ENCODE data around the gene ZDHHC18. TPM values are rescaled to one million over a fixed set of nuclear protein-coding genes. Genes with fewer than 3 reads are reported as not detected.

Gene ZDHHC18
- total and polyA plus RNA-seq, 5 donors: 11.8 to 14.4 (median 12.6) TPM

Other genes with a start within 250 kb of the ZDHHC18 start
- gene ARID1A, start 130.7 kb upstream of the ZDHHC18 start, total RNA-seq: 10 to 100 TPM; 33.1 to 45.3 (median 40.0) TPM
- 15.7 TPM for gene ARID1A, start 130.7 kb upstream of the ZDHHC18 start, polyA plus RNA-seq
- gene PIGV, start 38.7 kb upstream of the ZDHHC18 start, total RNA-seq: 1 to 10 TPM; 5.2 to 7.3 (median 5.9) TPM
- gene PIGV, start 38.7 kb upstream of the ZDHHC18 start, polyA plus RNA-seq: 3.9 TPM
- under 1 TPM in 2 of 4 donors, not detected in 2; 0.23 to 0.24 TPM for gene SFN, start 36.5 kb downstream of the ZDHHC18 start, total RNA-seq
- 0.20 TPM for gene SFN, start 36.5 kb downstream of the ZDHHC18 start, polyA plus RNA-seq
- 10 to 100 TPM; 14.8 to 18.4 (median 15.8) TPM for gene GPN2, start 63.6 kb downstream of the ZDHHC18 start, total RNA-seq
- 10.4 TPM for gene GPN2, start 63.6 kb downstream of the ZDHHC18 start, polyA plus RNA-seq
- 10 to 100 TPM in 2 of 4 donors, 1 to 10 TPM in 2; 7.9 to 11.7 (median 9.8) TPM for gene GPATCH3, start 73.8 kb downstream of the ZDHHC18 start, total RNA-seq
- 6.0 TPM for gene GPATCH3, start 73.8 kb downstream of the ZDHHC18 start, polyA plus RNA-seq
- gene NR0B2, start 87.3 kb downstream of the ZDHHC18 start, total RNA-seq: 1 to 10 TPM; 4.2 to 9.6 (median 6.4) TPM
- gene NR0B2, start 87.3 kb downstream of the ZDHHC18 start, polyA plus RNA-seq: 9.6 TPM
- 10 to 100 TPM; 71.7 to 89.1 (median 76.4) TPM for gene NUDC, start 95.1 kb downstream of the ZDHHC18 start, total RNA-seq
- 83.0 TPM for gene NUDC, start 95.1 kb downstream of the ZDHHC18 start, polyA plus RNA-seq
- 1 to 10 TPM in 1 of 4 donors, under 1 TPM in 3; 0.19 to 1.2 (median 0.88) TPM for gene KDF1, start 133.8 kb downstream of the ZDHHC18 start, total RNA-seq
- 0.54 TPM for gene KDF1, start 133.8 kb downstream of the ZDHHC18 start, polyA plus RNA-seq
- gene TRNP1, start 167.0 kb downstream of the ZDHHC18 start, total RNA-seq: 10 to 100 TPM; 45.9 to 52.4 (median 49.1) TPM
- 64.6 TPM for gene TRNP1, start 167.0 kb downstream of the ZDHHC18 start, polyA plus RNA-seq
- gene TENT5B, start 186.2 kb downstream of the ZDHHC18 start, total RNA-seq: 10 to 100 TPM; 27.5 to 32.4 (median 30.7) TPM
- 28.6 TPM for gene TENT5B, start 186.2 kb downstream of the ZDHHC18 start, polyA plus RNA-seq

All from right cardiac atrium (tissue), 5 donors.